Natural killer cell (primary cell): ENCODE results near the gene CD58. TPM values are rescaled to one million over a fixed set of nuclear protein-coding genes. Genes with fewer than 3 reads are reported as not detected.
A peak's percentile ranks its signal among the peaks of the same experiment; 100 is the strongest.

ENCODE experiments used
- ATAC-seq, 3 donors: fragments of 150-1000 bp in 2 of 3; fragments of 200-7000 bp in 1 of 3; cut with Tn5 transposase; 1 replicate in 1 of 3; 2 replicates in 2 of 3; pipeline ENCODE4 v1.10.0; 2021; ENCODE audit warnings: mild to moderate bottlenecking in 2 of 3, moderate library complexity in 2 of 3
- DNase-seq, 2 donors: peaks; one replicate each; pipeline versions ENCODE4 v3.0.0 to v3.0.0-alpha.2; 2013 to 2021; ENCODE audit warnings: mixed read lengths in 1 of 2
- H3K27ac ChIP-seq: one replicate; pipeline ENCODE4 v1.5.1; 2013; ENCODE audit warnings: mild to moderate bottlenecking, low read length
- H3K27me3 ChIP-seq: one replicate; pipeline ENCODE4 v1.6.1; 2013; ENCODE audit warnings: low read length; ENCODE audit not compliant: control insufficient read depth, insufficient read depth
- H3K36me3 ChIP-seq: one replicate; pipeline ENCODE4 v1.6.1; 2013; ENCODE audit warnings: low read length; ENCODE audit not compliant: control insufficient read depth, insufficient read depth
- H3K4me1 ChIP-seq: one replicate; pipeline ENCODE4 v1.6.1; 2013; ENCODE audit warnings: low read length; ENCODE audit not compliant: control insufficient read depth, insufficient read depth
- H3K4me3 ChIP-seq: one replicate; pipeline ENCODE4 v1.5.1; 2013; ENCODE audit warnings: low read length
- H3K9me3 ChIP-seq: one replicate; pipeline ENCODE4 v1.6.1; 2013; ENCODE audit warnings: low read length; ENCODE audit not compliant: control insufficient read depth, insufficient read depth
- H3K27ac Mint-ChIP-seq, 2 donors: one replicate each; pipeline ENCODE4 v1.8.0; 2022; ENCODE audit warnings: mild to moderate bottlenecking in 2 of 2, mixed read lengths in 2 of 2, moderate library complexity in 1 of 2
- H3K27me3 Mint-ChIP-seq, 2 donors: one replicate each; pipeline ENCODE4 v1.8.0; 2022; ENCODE audit warnings: low read depth in 2 of 2, mixed read lengths in 2 of 2
- H3K36me3 Mint-ChIP-seq: one replicate; pipeline ENCODE4 v1.8.0; 2022; ENCODE audit warnings: mixed read lengths
- H3K4me1 Mint-ChIP-seq, 2 donors: one replicate each; pipeline ENCODE4 v1.8.0; 2022; ENCODE audit warnings: mixed read lengths in 2 of 2
- H3K4me3 Mint-ChIP-seq: one replicate; pipeline ENCODE4 v1.8.0; 2022; ENCODE audit warnings: mild to moderate bottlenecking, moderate library complexity, mixed read lengths
- H3K9me3 Mint-ChIP-seq, 2 donors: one replicate each; pipeline ENCODE4 v1.8.0; 2022; ENCODE audit warnings: mixed read lengths in 2 of 2
- WGBS: methylation state at CpG from one replicate; pipeline ENCODE4 v1.1.7; 2013; ENCODE audit warnings: missing lambda C conversion rate; ENCODE audit not compliant: insufficient coverage; 5-methylcytosine and 5-hydroxymethylcytosine counted together
- intact Hi-C: fragments of 100-400 bp; cut with micrococcal nuclease; formaldehyde crosslinking; loops from one replicate; pipeline ENCODE4 v1.14.2; 2022
- total RNA-seq, 4 donors: library from RNA; stranded (reverse); fragments of 120-200 nt in 1 of 4; gene quantifications; one replicate each; pipeline versions ENCODE4 v1.2.3 to v1.2.4, GENCODE V29; 2013 to 2022
- TF ChIP-seq, protein P1 (sequence below): fragments of 200-600 bp; IDR thresholded peaks from one replicate; pipeline ENCODE4 v1.8.0; 2022; ENCODE audit warnings: antibody characterized with exemption

Gene CD58
- total RNA-seq, 3 donors from 2014 or later (not counting 1 experiment from before 2014, with no cell fraction given) = 27.4 to 34.0 (median 28.6) TPM

DNA sequence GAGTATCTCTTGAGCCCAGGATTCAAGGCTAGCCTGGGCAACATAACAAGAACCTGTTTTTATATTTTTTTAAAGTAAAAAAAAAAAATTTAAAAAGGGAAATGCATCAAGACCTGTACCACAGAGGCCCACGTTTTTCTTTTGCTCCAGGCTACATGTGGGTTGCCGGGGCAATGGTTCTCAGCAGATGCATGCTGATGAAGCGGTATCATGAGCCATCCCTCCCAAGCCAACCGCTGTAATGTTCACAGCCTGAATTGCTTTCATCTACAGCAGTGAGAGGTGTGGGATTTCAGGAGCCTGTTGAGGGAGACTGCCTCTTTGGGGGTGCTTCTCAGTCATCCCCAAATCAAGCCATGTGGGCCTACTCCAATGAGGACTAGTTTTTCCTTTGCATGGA lies 60.5 kb downstream of the CD58 start:
- no peaks in the 10 kb centered on the region for H3K36me3 ChIP-seq
- Mint-ChIP-seq H3K4me1 (peaks cover 73 to 74% of the 10 kb centered on the region in 2 donors), H3K27me3 (no peaks in the 10 kb centered on the region), H3K27ac (peak overlapping the region in 1 of 2 donors; percentile 54), H3K9me3 (no peaks in the 10 kb centered on the region), H3K4me3 (no peak overlapping the region), H3K36me3 (no peaks in the 10 kb centered on the region)
- 77% methylated on average over 4 of the region's 4 CpGs for WGBS
- no peaks in the 10 kb centered on the region for H3K9me3 ChIP-seq
- H3K27me3 ChIP-seq = no peaks in the 10 kb centered on the region
- TF ChIP-seq, protein P1, sequence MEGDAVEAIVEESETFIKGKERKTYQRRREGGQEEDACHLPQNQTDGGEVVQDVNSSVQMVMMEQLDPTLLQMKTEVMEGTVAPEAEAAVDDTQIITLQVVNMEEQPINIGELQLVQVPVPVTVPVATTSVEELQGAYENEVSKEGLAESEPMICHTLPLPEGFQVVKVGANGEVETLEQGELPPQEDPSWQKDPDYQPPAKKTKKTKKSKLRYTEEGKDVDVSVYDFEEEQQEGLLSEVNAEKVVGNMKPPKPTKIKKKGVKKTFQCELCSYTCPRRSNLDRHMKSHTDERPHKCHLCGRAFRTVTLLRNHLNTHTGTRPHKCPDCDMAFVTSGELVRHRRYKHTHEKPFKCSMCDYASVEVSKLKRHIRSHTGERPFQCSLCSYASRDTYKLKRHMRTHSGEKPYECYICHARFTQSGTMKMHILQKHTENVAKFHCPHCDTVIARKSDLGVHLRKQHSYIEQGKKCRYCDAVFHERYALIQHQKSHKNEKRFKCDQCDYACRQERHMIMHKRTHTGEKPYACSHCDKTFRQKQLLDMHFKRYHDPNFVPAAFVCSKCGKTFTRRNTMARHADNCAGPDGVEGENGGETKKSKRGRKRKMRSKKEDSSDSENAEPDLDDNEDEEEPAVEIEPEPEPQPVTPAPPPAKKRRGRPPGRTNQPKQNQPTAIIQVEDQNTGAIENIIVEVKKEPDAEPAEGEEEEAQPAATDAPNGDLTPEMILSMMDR = no peak
- intact Hi-C loops = no loop called here
- ATAC-seq (no peak), DNase-seq (no peak)
- H3K4me3 ChIP-seq = no peak overlapping the region
- peaks cover 66% of the 10 kb centered on the region for H3K4me1 ChIP-seq
- H3K27ac ChIP-seq = no peak overlapping the region

DNA sequence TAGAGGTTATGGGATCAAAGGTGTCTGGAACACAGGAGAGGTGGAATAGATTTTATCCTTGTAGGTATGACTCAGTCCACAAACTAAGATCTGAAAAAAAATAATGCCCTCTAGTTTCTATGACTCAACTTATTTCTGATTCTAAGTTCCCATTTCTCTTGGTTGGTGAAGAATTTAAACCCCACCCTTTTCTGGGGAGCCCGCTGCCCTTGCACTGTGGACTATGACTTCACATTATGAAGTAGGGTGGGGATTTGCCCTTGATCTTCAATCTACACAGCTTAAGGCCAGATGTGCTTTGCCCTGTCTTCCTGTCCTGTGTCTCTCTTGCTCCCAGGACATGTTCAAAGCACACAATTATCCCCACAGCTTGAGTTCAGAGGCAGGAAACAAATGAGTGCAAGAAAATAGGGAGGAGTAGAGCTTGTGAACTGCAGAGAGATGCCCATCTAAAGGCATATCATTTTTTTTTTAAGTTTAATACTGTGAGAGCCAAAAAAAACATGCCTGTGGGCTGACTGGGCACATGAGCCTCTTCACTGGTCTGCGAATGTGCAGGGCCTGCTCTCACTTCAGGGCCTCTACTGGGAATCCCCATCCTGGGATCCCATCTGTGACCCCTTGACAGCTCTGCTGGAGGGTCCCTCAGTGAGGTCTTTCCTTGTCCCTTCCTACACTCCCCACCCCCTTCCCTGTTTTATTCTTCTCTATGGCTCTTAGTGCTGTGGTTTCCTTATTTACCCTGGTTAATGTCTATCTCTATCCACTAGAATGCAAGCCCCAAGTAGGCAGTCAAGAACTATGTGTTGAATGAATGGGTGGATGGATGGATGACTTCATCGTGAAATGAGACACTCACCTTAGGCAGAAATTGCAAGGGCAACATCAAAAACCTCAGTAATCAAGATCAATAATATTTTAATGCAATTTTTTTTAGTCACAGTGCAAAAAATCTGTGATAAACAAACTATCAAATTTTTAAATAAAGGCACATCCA lies 61.5 kb downstream of the CD58 start:
- ATAC-seq (peak in 1 of 3 donors; percentile 22), DNase-seq (peak in 1 of 2 donors; percentile 20)
- intact Hi-C loops = loop anchor here (10.0 kb wide), 1 partner anchor 1146 kb away; no protein-coding TSS in a partner anchor
- peak overlapping the region; percentile 71 to 77 for H3K27ac Mint-ChIP-seq
- no peak overlapping the region for H3K4me3 Mint-ChIP-seq
- H3K4me1 ChIP-seq = peaks cover 68% of the 10 kb centered on the region
- H3K9me3 Mint-ChIP-seq = no peaks in the 10 kb centered on the region
- no peaks in the 10 kb centered on the region for H3K36me3 ChIP-seq
- no peaks in the 10 kb centered on the region for H3K27me3 Mint-ChIP-seq
- H3K36me3 Mint-ChIP-seq = no peaks in the 10 kb centered on the region
- WGBS = 93% methylated on average over 1 of the region's 3 CpGs
- TF ChIP-seq, protein P1 = no peak
- H3K27ac ChIP-seq = peak overlapping the region; percentile 14
- no peaks in the 10 kb centered on the region for H3K9me3 ChIP-seq
- peaks cover 74 to 76% of the 10 kb centered on the region in 2 donors for H3K4me1 Mint-ChIP-seq
- H3K27me3 ChIP-seq = no peaks in the 10 kb centered on the region
- H3K4me3 ChIP-seq = no peak overlapping the region

DNA sequence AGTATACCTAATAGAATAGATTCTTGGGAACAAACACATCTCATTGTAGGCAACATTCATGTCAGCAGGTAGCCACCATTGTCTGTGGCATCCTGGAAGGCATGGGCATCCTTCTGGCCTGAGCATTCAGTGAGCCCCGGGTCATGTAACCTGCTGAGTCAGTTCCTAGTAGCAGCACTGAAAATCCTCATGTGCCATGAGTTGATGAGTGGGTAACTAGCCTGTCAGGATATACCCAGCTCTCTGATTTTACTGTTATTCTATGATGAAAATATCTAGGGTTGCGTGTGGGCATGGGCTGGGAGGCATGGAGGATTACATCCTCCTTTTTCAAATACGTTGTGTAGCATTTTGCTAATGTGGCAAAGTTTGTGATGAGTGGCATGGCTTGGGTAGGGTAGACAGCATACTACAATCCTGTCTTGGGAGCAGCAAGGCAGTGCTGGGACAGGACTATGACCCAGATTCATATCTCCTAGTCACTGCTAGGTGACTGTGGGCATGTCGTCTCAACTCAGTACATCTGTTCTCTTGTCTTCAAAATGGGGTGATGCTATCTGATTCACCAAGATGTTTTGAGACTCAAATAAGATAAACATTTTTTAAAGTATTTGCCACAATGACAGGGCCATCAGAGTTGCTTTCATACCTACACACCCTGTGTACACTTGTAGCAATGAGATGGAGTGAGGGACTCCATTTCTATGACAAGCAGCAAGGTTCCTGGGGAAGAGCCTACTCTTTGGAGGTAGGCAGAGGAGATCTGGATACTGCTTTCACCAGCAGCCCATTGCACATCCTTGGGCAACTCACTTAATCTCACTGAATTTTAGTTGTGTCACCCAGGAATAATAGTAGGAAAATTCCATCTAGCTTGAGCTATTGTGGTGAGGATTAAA lies 62.5 kb downstream of the CD58 start:
- no peaks in the 10 kb centered on the region for H3K36me3 ChIP-seq
- Mint-ChIP-seq H3K27me3 (no peaks in the 10 kb centered on the region), H3K4me3 (no peak overlapping the region), H3K4me1 (peaks cover 77 to 79% of the 10 kb centered on the region in 2 donors), H3K36me3 (no peaks in the 10 kb centered on the region), H3K27ac (peak overlapping the region; percentile 71 to 77), H3K9me3 (no peaks in the 10 kb centered on the region)
- H3K27ac ChIP-seq = no peak overlapping the region
- TF ChIP-seq, protein P1 = no peak
- ATAC-seq = no peak
- H3K9me3 ChIP-seq = no peaks in the 10 kb centered on the region
- H3K27me3 ChIP-seq = no peaks in the 10 kb centered on the region
- DNase-seq = no peak
- peaks cover 68% of the 10 kb centered on the region for H3K4me1 ChIP-seq
- intact Hi-C loops = loop anchor here (10.0 kb wide), 1 partner anchor 1146 kb away; no protein-coding TSS in a partner anchor
- no peak overlapping the region for H3K4me3 ChIP-seq
- WGBS = 69% methylated on average over 4 of the region's 4 CpGs
